ENCODE measurements around the gene GADD45B.

DNA sequence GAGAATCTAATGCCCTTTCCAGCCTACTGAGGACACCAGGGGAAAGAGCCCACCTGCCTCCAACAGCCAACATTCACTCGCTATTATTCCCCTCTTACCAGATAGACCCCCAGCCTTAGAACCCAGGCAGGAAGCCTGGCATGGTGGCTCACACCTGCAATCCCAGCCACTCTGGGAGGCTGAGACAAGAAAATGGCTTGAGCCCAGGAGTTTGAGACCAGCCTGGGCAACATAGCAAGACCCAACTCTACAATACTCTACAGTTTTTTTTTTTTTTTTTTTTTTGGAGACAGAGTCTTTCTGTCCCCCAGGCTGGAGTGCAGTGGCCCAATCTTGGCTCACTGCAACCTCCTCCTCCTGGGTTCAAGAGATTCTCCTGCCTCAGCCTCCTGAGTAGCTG lies 15.7 kb upstream of the GADD45B start:
- TF ChIP-seq, protein P1, sequence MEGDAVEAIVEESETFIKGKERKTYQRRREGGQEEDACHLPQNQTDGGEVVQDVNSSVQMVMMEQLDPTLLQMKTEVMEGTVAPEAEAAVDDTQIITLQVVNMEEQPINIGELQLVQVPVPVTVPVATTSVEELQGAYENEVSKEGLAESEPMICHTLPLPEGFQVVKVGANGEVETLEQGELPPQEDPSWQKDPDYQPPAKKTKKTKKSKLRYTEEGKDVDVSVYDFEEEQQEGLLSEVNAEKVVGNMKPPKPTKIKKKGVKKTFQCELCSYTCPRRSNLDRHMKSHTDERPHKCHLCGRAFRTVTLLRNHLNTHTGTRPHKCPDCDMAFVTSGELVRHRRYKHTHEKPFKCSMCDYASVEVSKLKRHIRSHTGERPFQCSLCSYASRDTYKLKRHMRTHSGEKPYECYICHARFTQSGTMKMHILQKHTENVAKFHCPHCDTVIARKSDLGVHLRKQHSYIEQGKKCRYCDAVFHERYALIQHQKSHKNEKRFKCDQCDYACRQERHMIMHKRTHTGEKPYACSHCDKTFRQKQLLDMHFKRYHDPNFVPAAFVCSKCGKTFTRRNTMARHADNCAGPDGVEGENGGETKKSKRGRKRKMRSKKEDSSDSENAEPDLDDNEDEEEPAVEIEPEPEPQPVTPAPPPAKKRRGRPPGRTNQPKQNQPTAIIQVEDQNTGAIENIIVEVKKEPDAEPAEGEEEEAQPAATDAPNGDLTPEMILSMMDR (IDR thresholded peaks at IDR 0.05): no peak
- TF ChIP-seq POLR2A (IDR thresholded peaks at IDR 0.05) (no peak), POLR2AphosphoS5 (IDR thresholded peaks at IDR 0.05) (no peak)

Data from breast epithelium (tissue), 3 donors.